Omental fat pad (tissue), 4 donors: Measurements from ENCODE around the gene NRCAM. TPM values are rescaled to one million over a fixed set of nuclear protein-coding genes. Genes with fewer than 3 reads are reported as not detected.
A peak's percentile ranks its signal among the peaks of the same experiment; 100 is the strongest.
"Not testable (repeated sequence)": the region's sequence is repeated elsewhere in the genome, so short reads cannot be mapped to it uniquely, and the experiment has no call there.

Experiments
- ATAC-seq: fragments of 150-250 bp; one replicate; pipeline ENCODE4 v1.9.1; 2016; ENCODE audit warnings: mild to moderate bottlenecking, moderate library complexity; ENCODE audit not compliant: low FRiP score
- DNase-seq: peaks from one replicate; pipeline ENCODE4 v3.0.0-alpha.2; 2019; ENCODE audit warnings: low spot score
- total RNA-seq, 4 donors: library from RNA; depleted of rRNA; stranded (reverse); fragments of >200 nt; gene quantifications; one replicate each; pipeline ENCODE4 v1.1.0, GENCODE V29; 2016
- TF ChIP-seq, protein P1 (sequence below), 3 donors: fragments of 450-650 bp; IDR thresholded peaks; one replicate each; pipeline ENCODE4 v1.5.1; 2016 to 2017; ENCODE audit warnings: antibody characterized with exemption in 3 of 3, mild to moderate bottlenecking in 3 of 3, moderate library complexity in 2 of 3

Gene NRCAM
- total RNA-seq, 4 donors from 2014 or later, result 1.9 to 6.5 (median 4.6) TPM

DNA sequence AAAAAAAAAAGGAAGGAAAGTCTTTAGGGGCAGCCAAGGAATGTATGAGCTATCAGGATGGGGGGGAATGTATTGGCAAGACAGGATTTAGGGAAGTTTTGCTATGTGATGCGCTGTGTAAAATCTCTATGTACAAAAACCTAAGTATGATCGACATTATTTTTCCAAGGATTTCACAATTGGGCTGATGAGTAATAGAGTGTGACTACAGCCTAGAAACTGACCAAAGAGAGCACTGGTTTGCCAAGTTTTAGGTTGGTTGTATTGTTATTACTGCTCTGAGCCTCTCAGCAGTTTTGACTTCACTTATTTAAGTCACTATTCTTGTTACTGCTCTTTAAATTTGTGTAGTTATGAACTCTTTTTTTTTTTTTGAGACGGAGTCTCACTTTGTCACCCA is 107.3 kb downstream of the NRCAM start:
- TF ChIP-seq, protein P1, sequence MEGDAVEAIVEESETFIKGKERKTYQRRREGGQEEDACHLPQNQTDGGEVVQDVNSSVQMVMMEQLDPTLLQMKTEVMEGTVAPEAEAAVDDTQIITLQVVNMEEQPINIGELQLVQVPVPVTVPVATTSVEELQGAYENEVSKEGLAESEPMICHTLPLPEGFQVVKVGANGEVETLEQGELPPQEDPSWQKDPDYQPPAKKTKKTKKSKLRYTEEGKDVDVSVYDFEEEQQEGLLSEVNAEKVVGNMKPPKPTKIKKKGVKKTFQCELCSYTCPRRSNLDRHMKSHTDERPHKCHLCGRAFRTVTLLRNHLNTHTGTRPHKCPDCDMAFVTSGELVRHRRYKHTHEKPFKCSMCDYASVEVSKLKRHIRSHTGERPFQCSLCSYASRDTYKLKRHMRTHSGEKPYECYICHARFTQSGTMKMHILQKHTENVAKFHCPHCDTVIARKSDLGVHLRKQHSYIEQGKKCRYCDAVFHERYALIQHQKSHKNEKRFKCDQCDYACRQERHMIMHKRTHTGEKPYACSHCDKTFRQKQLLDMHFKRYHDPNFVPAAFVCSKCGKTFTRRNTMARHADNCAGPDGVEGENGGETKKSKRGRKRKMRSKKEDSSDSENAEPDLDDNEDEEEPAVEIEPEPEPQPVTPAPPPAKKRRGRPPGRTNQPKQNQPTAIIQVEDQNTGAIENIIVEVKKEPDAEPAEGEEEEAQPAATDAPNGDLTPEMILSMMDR (IDR thresholded peaks at IDR 0.05), result no peak
- DNase-seq, result no peak
- no peak for ATAC-seq

DNA sequence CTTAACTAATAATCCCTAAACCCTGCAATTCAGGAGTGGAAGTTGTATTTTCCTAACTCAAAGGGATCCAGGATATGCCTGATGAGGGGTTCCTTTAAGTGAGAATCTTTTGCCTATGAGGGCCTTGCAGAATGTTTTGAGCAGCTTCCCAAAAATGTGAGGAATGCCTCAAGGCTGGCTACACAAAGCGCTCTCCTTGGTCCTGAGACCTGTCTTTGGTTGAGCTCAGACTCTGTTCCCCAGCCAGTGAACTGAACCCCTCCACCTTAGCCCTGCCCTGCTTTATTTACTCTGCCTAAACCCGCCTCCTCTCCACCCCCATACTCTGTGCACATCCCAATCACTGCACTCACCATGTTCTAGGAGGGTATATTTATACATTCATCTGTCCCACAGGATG is 108.6 kb downstream of the NRCAM start:
- no peak for DNase-seq
- ATAC-seq, result no peak
- TF ChIP-seq, protein P1 (IDR thresholded peaks at IDR 0.05), result no peak

DNA sequence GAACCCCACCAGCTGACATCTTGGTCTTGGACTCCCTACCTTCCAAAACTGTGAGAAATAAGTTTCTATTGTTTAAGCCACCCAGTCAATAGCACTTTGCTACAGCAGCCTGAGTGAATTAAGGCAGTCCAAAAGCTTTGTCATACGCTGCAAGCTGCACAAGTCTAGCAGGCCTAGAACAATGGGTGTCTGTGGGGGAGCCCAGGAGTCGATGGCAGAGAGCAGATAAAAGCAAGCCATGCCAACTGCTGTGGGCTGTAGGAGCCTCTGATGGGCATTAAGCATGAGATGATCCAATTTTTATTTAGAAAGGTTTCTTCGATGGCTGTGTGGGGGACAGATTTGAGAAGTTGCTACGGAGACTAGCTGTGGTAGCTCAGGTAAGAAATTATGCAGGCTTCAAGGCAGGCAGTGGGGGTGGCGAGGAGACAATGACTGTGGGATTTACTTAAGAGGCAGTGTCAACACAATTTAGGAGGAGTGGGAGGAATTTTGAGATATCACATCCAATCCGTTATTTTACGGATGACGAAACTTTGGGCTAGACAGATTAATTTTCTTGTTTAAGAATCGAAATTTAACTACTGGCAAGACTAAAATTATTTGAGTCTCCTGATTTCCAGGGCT is 110.4 kb downstream of the NRCAM start:
- ATAC-seq (no peak), DNase-seq (no peak)
- TF ChIP-seq, protein P1 (IDR thresholded peaks at IDR 0.05), result no peak

DNA sequence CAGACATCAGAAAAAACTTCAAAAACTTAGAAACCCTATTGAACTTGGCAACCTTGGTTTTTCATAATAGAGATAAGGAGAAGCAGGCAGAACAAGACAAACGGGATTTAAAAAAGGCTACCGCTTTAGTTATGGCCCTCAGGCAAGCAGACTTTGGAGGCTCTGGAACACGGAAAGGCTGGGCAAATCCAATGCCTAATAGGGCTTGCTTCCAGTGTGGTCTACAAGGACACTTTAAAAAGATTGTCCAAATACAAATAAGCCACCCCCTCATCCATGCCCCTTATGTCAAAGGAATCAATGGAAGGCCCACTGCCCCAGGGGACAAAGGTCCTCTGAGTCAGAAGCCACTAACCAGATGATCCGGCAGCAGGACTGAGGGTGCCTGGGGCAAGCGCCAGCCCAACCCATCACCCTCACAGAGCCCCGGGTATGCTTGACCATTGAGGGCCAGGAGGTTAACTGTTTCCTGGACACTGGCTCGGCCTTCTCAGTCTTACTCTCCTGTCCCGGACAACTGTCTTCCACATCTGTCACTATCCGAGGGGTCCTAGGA is 115.3 kb downstream of the NRCAM start:
- DNase-seq, result no peak
- ATAC-seq, result no peak
- TF ChIP-seq, protein P1 (IDR thresholded peaks at IDR 0.05), result no peak

DNA sequence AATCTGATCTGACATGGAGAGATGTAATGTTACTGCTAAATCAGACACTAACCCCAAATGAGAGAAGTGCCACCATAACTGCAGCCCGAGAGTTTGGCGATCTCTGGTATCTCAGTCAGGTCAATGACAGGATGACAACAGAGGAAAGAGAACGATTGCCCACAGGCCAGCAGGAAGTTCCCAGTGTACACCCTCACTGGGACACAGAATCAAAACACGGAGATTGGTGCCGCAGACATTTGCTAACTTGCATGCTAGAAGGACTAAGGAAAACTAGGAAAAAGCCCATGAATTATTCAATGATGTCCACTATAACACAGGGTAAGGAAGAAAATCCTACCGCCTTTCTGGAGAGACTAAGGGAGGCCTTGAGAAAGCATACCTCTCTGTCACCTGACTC is 115.8 kb downstream of the NRCAM start:
- ATAC-seq, DNase-seq: not testable (repeated sequence)

DNA sequence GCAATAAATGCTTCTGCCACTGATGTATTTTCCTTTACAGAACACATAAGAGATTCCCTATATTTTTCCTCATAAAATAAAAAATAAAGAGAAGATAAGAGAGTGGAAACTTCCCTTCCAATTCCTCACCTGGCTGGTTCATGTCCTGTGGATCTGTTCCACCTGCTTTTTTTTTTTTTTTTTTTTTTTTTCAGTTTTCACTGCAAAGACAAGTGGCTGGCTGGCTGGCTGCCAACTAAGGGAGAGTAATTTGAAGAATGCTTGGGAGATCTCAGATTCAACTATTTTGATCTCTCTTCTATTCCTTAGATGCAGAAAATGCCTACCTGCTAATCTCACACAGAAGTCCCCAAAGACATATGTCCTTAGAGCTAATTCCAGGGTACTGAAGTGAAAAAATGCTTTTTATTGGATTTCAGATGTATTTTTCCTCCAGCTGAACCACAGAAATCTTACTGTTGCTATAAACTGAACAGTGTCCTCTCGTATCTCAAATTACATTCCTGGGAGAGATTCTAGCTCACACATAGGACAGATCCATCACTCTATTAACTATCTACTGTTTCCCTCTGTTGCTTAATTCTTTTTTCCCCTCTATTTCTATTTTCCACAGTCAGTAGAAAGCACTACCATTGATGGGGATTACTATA is 120.8 kb downstream of the NRCAM start:
- DNase-seq (peak; percentile 46), ATAC-seq (no peak)
- TF ChIP-seq, protein P1 (IDR thresholded peaks at IDR 0.05), result no peak

DNA sequence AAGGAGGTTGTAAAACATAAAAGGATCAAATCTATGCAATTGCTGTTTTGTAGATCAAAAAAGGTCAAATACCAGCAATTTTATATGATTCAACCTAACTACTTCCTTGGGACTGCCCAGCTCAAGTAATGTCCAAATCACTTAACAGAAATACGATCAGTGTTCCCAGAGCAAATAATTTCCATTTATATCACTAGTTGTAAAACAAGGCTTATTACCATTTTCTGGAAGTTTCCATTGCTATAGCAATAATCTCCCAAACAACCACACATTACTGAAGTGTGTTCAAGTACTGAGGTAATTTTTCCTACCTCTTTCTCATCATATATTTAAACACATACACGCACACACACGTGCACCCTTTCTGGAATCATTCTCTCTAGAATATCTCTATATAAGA is 123.3 kb downstream of the NRCAM start:
- DNase-seq (no peak), ATAC-seq (no peak)
- TF ChIP-seq, protein P1 (IDR thresholded peaks at IDR 0.05), result no peak
